Measurements from ENCODE around the gene IP6K3.

Gene IP6K3

DNA sequence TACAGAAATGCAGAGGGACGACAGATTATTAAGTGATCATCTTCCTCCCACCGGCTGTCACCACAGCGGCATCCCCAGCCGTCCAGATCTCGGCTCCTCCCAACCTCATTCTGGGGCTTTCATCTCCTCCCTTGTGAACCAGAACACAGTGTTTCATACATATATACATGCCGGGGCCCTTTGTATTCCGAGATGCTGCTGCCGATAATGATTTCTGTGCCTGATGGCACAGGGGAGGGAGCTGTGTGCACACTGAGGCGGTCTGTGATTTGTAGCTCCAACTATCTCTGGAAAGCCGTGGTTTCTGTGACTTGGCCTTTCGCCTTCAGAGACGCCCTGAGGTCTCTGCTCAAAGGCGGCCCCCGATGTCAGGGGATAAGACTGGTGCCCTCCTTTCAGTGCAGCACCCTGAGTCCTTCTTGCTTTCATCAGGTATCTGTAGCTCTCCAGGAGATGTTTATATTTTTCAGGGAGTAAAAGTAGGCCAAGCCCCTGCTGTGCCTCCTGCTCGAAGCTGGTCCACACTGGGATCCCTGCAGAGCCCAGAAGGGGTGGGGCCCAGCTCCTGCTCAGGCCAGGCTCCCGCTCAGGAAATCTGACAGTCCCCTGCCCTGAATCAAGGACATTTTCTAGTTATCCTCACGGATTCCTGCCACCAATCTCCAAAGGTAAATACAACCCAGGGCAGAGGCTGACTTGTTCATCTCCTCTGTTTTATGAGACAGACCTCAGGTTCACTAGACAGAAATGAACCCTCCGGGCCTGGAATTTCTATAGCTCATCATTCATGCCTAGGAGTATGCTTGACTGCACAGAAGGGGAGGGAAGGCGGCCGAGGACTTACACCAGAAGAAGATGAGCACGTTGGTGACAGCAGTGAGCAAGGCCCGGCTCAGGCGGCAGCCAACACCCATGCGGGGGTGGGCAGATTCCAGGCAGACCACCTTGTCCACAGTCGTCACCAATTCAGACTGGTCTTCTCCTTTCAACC is 31.0 kb upstream of the IP6K3 start:
- no peak for DNase-seq

DNA sequence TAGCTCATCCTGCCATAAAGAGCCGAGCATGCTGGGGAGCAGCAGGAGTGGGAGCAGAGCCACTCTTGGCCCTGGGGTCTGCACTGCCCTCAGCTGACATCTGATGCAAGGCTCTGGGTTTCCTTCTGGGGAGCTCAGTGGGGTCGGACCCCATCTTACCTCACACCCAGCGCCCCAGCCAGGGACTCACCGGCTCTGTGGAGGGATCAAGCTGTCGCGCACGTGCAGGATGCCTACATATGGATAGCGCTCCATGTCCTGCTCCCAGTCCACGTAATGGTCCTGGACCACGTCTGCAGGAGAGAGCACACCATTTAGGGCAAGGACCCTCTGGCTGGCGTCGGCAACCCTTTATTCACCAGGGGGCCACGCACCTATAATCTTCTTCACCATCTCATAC is 30.1 kb upstream of the IP6K3 start:
- DNase-seq, result no peak

DNA sequence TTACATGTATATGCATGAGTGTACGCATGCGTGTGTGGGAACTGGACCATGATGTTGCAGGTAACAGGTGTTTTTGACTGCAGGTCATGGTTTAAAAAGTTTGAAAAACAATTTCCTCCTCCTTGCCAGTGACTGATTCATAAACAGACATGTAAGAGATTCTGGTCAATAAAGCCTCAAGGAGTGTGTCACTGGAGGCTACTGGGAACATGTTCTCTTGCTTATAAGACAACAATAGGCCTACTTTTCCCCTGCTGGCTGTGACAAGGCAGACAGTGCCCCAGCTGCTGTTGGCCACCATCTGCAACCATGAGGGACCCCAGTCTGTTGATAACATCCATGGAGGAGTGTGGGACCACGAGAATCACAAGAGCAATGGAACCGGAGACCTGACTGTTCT is 29.5 kb upstream of the IP6K3 start:
- DNase-seq, result no peak

- DNase-seq, result no peak
These were observed 28.1 kb upstream of the IP6K3 start for GRCh38 chr6:33774774-33775173.

DNA sequence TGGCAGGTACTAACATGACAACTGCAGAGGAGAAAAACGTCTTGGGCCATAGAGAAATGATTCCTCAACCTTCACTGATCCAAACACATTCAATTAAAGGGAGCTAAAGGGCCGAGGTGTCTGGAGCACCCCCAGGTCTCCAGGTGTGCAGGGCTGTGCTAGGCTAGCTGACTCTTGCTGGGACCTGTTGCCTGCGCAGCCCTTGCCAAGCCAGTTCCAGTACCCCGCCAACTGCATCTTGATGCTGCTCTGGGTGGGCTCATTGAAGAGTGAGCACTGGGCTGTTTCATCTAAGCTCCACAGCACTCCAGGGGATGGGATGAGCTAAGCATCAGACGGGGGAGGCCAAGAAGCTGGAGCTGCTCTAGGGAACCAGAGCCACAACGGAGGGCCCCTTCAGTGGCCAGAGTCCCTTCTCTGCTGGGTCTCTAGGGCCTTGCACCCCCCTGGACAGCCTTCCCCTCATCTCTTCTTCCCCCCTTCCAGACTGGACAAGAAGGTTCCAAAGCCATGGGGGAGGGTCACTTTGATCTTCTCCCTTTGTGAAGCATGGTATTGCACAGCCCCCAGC is 26.3 kb upstream of the IP6K3 start:
- no peak for DNase-seq

- no peak for DNase-seq
These were observed 25.6 kb upstream of the IP6K3 start for GRCh38 chr6:33772082-33772830.

DNA sequence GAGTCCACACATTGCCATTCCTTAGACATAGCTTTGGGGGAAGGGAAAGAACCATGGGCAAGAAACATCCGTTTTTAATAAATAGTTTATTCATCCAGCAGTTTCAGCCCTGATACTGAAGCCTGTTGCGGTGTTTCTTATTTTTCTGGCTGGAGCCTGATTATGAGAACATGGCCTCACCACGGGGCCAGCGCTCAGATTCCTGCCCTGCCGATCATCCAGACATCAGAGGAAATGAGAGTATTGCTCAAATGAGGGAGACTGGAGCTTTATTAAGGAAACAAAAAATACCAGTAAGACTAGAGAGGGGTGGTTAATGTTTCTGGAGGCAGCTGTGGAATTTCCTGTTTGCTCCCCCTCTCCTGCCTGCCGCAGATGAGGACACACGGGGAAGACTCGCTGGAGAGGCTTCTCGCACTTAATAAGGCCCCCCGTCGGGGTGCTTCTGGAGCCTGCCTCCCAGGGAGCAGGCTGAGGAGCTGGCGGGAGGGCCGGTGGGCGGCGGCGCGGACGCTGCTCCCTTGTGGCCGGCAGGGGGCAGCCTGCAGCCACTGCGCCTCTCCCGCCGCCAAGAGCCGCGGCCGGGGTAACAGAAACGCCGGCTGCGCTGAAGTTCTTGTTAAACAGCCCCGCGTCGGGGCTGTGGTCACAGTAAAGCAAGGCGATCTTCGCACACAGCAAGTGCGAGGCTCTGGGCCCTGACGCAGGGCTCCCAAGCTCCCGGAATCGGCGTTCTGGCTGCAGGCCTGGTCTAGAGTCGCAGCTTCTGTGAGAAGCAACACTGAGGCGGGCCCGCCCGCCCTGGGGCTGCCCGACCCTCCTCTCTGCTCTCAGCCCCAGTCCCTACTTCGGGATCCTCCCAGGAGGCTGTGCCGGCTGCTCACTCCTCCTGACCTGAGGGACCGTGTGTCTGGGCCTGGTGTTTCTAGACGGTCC is 24.7 kb upstream of the IP6K3 start:
- DNase-seq, result peak; percentile 69 to 79

DNA sequence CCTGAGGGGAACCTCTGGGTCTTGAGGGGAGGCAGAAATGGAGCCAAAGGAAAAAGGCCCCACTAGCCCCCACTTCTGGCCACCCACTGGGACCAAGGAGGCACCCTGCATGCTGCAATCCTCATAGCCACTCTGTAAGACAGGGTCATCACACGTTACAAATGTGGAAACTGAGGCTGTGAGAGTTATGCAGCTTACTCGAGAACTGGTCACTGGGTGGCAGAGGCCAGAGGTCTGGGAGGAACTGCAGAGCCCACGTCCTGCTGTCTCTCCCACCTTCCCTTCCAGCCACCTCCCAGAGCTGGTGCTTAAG is 24.1 kb upstream of the IP6K3 start:
- DNase-seq, result no peak

- no peak for DNase-seq
These were observed 23.6 kb upstream of the IP6K3 start for GRCh38 chr6:33770124-33770832.

DNA sequence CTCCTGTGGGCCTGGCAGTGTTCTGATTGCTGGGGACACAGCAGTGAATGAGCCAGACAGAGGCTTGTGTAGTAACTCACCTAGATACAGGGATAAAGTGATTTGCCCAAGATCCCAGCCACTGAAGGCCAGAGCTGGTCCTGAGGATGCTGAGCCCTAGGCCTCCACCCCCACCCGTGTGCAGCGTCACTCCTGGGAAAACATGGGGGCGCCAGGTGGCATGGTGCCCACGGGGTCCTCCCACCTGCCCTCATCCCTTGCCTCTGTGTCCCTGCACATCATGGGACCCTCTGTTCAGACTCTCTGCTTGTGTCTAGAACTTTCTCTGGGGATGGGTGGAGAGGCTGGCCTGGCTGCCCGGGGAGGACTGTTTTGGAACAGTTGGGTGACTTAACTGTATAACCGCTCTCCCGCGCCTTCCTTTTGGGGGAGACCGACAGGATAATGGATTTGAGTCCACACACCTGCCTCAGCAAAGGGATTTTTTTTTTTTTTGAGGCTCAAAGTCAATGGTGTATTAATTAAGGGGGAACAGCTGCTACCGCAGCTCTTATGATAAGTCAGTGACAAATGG is 22.6 kb upstream of the IP6K3 start:
- no peak for DNase-seq

- DNase-seq, result peak; percentile 84 to 85
These were observed 22.0 kb upstream of the IP6K3 start for GRCh38 chr6:33768644-33769120.

DNA sequence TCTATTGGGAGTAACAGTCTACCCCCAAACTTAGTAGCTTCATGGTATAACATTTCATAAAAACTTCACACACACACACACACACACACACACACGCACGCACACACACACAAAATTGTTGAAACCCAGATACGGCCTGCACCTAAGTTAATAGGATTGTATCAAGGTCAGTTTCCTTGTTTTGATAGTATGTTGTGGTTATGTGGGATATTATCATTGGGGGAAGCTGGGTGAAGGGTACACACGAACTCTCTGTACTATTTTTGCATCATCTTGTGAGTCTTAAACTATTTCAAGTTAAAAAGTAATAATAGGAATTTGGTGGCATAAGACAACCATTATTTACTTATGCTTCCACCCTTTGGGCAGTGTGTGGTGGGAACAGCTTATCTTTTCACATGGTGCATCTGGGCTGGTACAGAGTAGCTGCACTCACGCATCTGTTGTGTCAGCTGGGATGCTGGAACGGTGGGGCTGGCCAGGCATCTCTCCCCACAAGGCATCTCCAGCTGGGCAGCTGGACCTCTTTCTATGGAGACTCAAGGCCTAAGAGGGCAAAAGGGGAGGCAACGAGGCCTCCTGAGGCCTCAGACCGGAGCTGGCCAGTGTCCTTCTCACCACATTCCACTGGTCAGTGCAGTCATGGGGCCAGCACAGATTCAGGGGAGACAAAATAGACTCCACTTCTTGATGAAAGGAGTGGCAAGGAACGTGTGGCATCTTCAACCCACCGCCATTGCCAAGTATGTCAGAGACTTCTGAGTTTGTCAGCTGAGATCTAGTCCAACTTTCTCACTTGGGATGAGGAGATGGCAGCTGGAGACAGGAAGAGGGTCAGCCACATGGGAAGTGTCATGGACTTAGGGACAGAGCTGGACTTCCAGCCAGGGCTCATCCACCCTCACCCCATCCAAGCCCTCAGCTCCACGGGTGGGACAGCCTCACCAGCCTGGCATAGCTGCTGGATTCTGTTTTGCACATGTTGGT is 20.5 kb upstream of the IP6K3 start:
- DNase-seq, result no peak

- no peak for DNase-seq
These were observed 18.7 kb upstream of the IP6K3 start for GRCh38 chr6:33765368-33765767.

- no peak for DNase-seq
These were observed 17.3 kb upstream of the IP6K3 start for GRCh38 chr6:33764036-33764435.

DNA sequence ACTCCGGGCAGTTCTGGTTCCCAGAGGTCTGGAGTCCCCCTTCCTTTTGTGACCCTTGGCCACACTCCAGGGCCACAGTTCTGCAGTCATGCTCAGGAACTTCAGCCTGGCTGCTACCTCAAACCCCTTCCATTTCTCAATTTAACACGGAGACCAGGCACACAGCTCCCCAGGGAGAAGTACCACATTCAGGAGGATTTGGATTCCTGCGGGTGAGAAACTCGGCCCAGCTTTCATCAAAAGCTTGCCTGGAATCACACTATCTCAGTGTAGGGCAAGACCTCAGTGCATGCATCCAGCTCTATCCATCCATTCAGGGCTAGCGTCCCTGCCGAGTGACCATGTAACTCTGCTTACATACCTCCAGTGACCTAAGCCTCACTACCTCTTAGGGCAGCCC is 16.8 kb upstream of the IP6K3 start:
- DNase-seq, result no peak

DNA sequence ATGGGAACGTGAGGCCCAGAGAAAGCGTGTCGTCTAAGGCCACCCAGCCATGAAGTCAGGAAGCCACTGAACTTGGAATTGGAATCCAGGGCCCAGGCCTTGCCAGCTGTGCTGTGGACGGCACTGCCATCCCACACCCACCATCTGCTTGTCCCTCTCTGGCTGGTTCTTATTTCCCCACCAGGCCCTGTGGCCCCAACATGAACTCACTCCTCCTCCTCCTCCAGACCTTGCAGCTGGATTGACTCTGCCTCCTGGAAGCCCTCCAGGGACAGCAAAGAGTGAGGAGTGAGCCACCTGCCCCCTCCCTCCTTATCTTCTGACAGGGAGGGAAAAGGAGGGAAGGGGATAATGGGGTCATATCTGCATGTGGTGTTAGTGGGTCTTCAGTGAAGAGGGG is 16.0 kb upstream of the IP6K3 start:
- DNase-seq, result no peak

- peak; percentile 53 to 66 for DNase-seq
These were observed 15.4 kb upstream of the IP6K3 start for GRCh38 chr6:33761922-33762629.

- no peak for DNase-seq
These were observed 14.8 kb upstream of the IP6K3 start for GRCh38 chr6:33761581-33761921.

- no peak for DNase-seq
These were observed 13.4 kb upstream of the IP6K3 start for GRCh38 chr6:33759887-33760629.

Measured in activated T-cell treated with anti-CD3 and anti-CD28 coated beads, Interleukin-2, amount 50 U/mL, for 48 hours (primary cell).